Common myeloid progenitor, CD34-positive (primary cell): ENCODE measurements around the gene PCGF2.
A peak's percentile ranks its signal among the peaks of the same experiment; 100 is the strongest.

Source experiments
- CTCF ChIA-PET: fragments of 350-600 bp; sonication (Branson Sonifier 250); formaldehyde crosslinking; loops from one replicate; lab custom pipeline; 2021; ENCODE audit warnings: antibody characterized with exemption; lab: Charles Lee
- POLR2A ChIA-PET: fragments of 350-600 bp; sonication (Branson Sonifier 250); formaldehyde crosslinking; loops from one replicate; lab custom pipeline; 2021; ENCODE audit warnings: antibody characterized with exemption; lab: Charles Lee
- DNase-seq, 3 donors: peaks; one replicate each; pipeline versions ENCODE4 v3.0.0 to v3.0.0-alpha.2; 2013
- H3K27ac ChIP-seq, 2 experiments: 1 replicate in 1 of 2; 2 replicates in 1 of 2; pipeline ENCODE4 v1.7.0; 2013; ENCODE audit warnings: inconsistent platforms in 2 of 2, low read length in 2 of 2, mild to moderate bottlenecking in 2 of 2, low read depth in 1 of 2, moderate library complexity in 1 of 2; ENCODE audit not compliant: severe bottlenecking in 2 of 2, insufficient read depth in 1 of 2, poor library complexity in 1 of 2
- H3K27me3 ChIP-seq, 5 experiments: replicated peaks in 2 of 5; 1 replicate in 3 of 5; 2 replicates in 2 of 5; pipeline versions ENCODE4 v1.6.1 to v1.7.0; 2013; ENCODE audit warnings: low read length in 4 of 5, mild to moderate bottlenecking in 2 of 5, moderate library complexity in 2 of 5, inconsistent platforms in 1 of 5; ENCODE audit not compliant: insufficient read depth in 5 of 5, control insufficient read depth in 4 of 5
- H3K36me3 ChIP-seq, 4 experiments: 1 replicate in 2 of 4; 2 replicates in 2 of 4; pipeline versions ENCODE4 v1.6.1 to v1.7.0; 2013; ENCODE audit warnings: low read length in 3 of 4, control low read depth in 1 of 4, mild to moderate bottlenecking in 1 of 4; ENCODE audit not compliant: control insufficient read depth in 4 of 4, insufficient read depth in 4 of 4
- H3K4me1 ChIP-seq, 4 experiments: 1 replicate in 3 of 4; 2 replicates in 1 of 4; pipeline versions ENCODE4 v1.6.1 to v1.7.1; 2013; ENCODE audit warnings: low read length in 3 of 4, mild to moderate bottlenecking in 3 of 4, control low read depth in 1 of 4, inconsistent platforms in 1 of 4, moderate library complexity in 1 of 4; ENCODE audit not compliant: control insufficient read depth in 4 of 4, insufficient read depth in 4 of 4; ENCODE audit errors: control extremely low read depth in 1 of 4
- H3K4me3 ChIP-seq, 7 experiments: 1 replicate in 4 of 7; 2 replicates in 3 of 7; pipeline versions ENCODE4 v1.5.1 to v1.7.0; 2013; ENCODE audit warnings: mild to moderate bottlenecking in 7 of 7, low read length in 6 of 7, moderate library complexity in 6 of 7, inconsistent platforms in 2 of 7, low read depth in 2 of 7, control low read depth in 1 of 7; ENCODE audit not compliant: insufficient read depth in 4 of 7, control insufficient read depth in 1 of 7; ENCODE audit errors: extremely low read depth in 1 of 7
- H3K9me3 ChIP-seq, 5 experiments: 1 replicate in 4 of 5; 2 replicates in 1 of 5; pipeline versions ENCODE4 v1.6.1 to v1.7.1; 2013; ENCODE audit warnings: low read length in 4 of 5, mild to moderate bottlenecking in 2 of 5, inconsistent platforms in 1 of 5, low read depth in 1 of 5, moderate library complexity in 1 of 5; ENCODE audit not compliant: control insufficient read depth in 4 of 5, insufficient read depth in 2 of 5; ENCODE audit errors: control extremely low read depth in 1 of 5
- WGBS: methylation state at CpG from one replicate; pipeline ENCODE4 v1.1.5; 2013; ENCODE audit not compliant: insufficient coverage; 5-methylcytosine and 5-hydroxymethylcytosine counted together

The PCGF2 gene

DNA sequence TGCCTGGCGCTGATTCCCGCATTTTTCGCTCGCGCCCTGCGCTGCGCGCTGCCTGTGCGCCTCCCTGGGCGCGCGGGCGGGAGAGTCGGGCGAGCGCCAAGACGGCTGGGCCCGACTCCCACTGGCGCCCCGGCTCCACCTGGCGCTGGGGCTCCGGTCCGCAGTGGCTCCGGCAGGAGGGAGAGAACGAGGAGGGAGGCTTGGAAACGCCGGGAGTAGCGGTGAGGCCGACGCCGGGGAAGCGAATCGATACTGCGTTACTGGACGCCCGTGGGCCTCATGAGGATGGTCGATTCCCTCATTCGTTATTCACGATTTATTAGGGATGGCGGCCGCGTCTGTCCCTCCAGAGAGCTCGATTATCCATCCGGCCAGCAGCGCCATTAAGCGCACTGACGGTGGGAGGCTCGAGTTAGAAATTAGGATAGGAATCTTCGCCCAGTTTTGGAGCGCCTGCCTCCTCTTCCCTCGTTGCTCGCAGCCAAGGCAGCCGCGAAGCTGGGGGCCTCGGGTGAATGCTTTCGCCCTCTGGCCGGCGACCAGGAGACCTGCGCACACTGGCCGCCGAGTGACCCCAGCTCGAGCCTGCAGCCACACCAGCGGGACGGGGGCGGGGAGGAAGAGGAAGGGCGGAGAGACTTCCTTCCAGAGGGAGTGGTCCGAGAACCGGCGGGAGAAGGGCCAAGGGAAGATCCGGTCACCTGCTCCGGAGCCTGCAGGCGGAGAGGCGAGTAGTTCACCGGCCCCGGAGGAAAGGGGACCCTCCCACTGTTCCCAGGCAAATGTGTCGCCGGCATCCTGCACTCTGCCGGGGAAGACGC lies 1.3 kb upstream of the PCGF2 start:
- ChIA-PET POLR2A (no interaction called here), CTCF (no interaction called here)
- Histone ChIP-seq H3K9me3 (no peaks in the 10 kb centered on the region), H3K27ac (no peak overlapping the region), H3K4me3 (peak overlapping the region in 6 of 7 experiments; percentile 36 to 70 (median 54)), H3K36me3 (peaks cover 1 to 8% (median 1%) of the 10 kb centered on the region in 4 experiments), H3K4me1 (peaks cover 5 to 66% (median 62%) of the 10 kb centered on the region in 4 experiments), H3K27me3 (peaks cover 12 to 62% (median 36%) of the 10 kb centered on the region in 5 experiments)
- DNase-seq: peak in 1 of 3 donors; percentile 18
- WGBS: under 1% methylated on average over 67 of the region's 79 CpGs

DNA sequence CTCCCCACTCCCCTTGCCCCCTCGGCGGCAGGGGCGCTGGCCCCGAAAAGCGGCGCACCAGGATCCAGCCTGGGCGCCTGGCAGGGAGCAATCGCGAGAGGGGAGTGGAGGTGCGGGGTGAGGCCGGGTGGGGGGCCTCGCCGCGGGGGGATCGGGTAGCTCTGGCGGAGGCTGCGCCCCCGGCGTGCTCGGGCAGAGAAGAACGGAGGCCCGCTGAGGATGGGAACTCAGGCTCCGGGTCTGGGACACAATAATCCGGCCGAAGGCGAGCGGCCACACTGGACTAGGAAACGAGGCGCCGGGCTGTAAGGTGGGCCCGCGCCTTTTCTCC lies 721 bp upstream of the PCGF2 start:
- Histone ChIP-seq H3K4me1 (peaks cover 5 to 64% (median 61%) of the 10 kb centered on the region in 4 experiments), H3K27me3 (peaks cover 12 to 63% (median 36%) of the 10 kb centered on the region in 5 experiments)

DNA sequence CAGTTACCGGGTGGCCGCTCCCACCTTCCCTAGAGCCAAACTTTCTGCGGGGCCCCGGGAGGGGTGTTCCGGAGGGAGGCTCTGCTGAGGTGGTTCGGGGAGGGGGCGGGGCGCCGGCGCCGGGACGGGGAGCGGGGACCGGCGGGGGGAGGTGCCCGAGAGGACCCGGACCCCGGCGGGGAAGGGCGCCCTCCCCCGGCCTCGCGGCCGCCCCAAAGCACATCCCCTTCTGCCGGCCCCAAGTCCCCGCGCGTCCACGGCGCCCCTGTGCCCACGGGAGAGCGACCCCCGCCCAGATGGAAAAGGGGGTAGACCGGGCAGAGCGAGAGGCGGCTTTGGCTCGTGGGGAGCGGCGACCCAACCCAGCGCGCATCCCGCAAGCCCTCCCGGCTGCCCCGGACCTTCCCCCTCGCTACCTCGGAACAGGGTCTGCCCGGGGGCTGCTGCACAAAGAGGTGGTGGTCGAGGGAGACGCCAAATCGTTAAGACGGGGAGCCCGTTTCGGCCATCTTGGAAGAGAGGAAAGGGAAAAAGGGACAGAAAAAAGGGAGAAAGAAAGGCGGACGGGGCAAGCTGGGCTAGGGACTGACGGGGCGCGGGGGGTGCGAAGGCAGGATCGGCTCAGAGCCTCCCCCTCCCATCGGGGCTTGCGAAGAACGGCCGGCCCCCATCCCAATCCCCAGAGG lies 530 bp downstream of the PCGF2 start:
- ChIA-PET POLR2A (no interaction called here), CTCF (interaction anchor here (3.3 kb wide), 1 partner anchor 12 kb away, joined by 19 read pairs; no protein-coding TSS in a partner anchor)
- no peaks in the 10 kb centered on the region for H3K9me3 ChIP-seq
- DNase-seq: peak in 1 of 3 donors; percentile 12
- peaks cover 12 to 64% (median 36%) of the 10 kb centered on the region in 5 experiments for H3K27me3 ChIP-seq
- peak overlapping the region; percentile 23 to 76 (median 64) for H3K4me3 ChIP-seq
- H3K4me1 ChIP-seq: peaks cover 5 to 55% (median 52%) of the 10 kb centered on the region in 4 experiments
- WGBS: 1% methylated on average over 42 of the region's 64 CpGs
- H3K36me3 ChIP-seq: no peaks in the 10 kb centered on the region
- no peak overlapping the region for H3K27ac ChIP-seq

More for the DNA sequence above, 721 bp upstream of the PCGF2 start:
- Histone ChIP-seq H3K4me3 (peak overlapping the region in 6 of 7 experiments; percentile 36 to 70 (median 54)), H3K27ac (no peak overlapping the region), H3K9me3 (no peaks in the 10 kb centered on the region), H3K36me3 (peaks cover 0 to 3% (median 0%) of the 10 kb centered on the region in 4 experiments)
- peak in 1 of 3 donors; percentile 17 for DNase-seq
- POLR2A ChIA-PET: interaction anchor here (0.6 kb wide), 1 partner anchor 298 kb away, joined by 7 read pairs; no protein-coding TSS in a partner anchor
- CTCF ChIA-PET: no interaction called here
- 1% methylated on average over 23 of the region's 32 CpGs for WGBS

DNA sequence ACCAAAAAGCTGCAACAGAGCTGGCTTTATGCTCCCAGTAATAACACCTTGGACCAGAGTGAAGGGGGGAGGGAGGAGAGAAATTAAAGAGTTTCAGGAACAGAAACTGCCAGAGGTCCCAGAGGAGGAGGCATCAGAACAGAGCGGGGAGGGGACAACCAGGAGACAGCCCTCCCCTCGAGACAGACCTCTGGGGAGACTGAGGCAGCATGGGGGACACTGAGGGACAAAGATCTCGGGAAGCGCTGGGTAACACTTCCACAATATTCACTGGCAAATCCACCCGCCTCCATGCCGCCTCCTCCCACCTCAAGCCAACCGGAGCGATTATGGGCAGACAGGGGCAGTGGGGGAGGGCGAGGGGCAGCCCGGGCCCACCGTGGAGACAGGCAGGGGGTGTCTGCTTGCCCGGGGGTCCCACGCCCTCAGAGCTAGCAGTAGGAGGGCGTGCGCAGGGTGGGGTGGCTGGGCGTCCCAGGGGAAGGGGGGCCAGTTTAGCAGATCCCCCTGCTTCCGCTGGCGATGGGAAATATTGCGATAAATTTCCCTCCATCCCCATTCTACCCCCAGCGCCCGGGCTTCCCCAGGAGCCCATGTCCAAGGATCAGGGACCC lies 1.2 kb downstream of the PCGF2 start:
- peaks cover 5 to 54% (median 50%) of the 10 kb centered on the region in 4 experiments for H3K4me1 ChIP-seq
- 24% methylated on average over 7 of the region's 21 CpGs for WGBS

DNA sequence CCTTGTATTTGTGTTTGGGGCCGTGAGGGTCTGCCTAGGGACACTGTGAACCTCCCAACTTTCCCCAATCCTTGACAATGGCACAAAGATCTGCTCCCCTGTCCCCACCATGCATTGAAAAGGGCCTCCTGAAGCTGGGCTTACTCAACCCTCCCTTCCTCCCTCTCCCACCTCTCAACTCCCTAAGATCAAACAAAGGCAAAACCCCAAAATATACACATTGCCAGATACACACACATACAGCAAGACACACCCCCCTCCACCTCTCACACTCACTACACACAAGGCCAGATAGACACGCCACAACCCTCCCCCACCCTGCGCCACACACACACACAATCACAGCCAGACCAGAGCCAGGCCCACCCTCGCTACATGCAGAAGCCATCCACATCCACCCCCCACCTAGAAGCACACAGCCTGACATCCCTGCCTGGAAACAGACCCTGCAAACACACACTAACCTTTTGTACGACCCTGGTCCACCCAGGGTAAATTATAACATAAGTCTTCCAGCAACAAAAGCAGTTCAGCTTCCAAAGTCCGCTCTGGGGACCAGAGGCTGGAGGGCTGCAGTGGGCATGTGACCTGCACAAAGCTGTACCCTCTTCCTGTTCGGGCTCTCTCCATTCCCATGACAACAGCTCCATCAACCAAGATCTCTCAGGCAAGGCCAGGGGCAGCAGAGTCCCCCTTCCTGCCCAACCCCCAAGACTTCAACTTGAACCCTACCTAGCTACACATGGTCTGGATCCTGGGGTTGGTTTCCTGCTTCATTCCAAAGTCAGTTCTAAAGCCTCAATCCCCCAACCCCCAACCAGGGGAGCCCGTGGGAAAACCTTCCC lies 1.9 kb downstream of the PCGF2 start:
- ChIA-PET CTCF (interaction anchor here (1.2 to 3.3 kb wide), 3 partner anchors 11 to 70 kb away, joined by 5 to 19 read pairs (median 5); no protein-coding TSS in a partner anchor), POLR2A (interaction anchor here (0.6 kb wide), 1 partner anchor 196 kb away, joined by 3 read pairs; no protein-coding TSS in a partner anchor)
- Histone ChIP-seq H3K36me3 (no peaks in the 10 kb centered on the region), H3K27me3 (peaks cover 11 to 64% (median 41%) of the 10 kb centered on the region in 5 experiments), H3K27ac (no peak overlapping the region), H3K9me3 (no peaks in the 10 kb centered on the region), H3K4me3 (no peak overlapping the region), H3K4me1 (peaks cover under 1 to 50% (median 47%) of the 10 kb centered on the region in 4 experiments)
- DNase-seq: no peak
- 88% methylated on average over 5 of the region's 8 CpGs for WGBS

More for the DNA sequence above, 1.2 kb downstream of the PCGF2 start:
- Histone ChIP-seq H3K27ac (no peak overlapping the region), H3K4me3 (peak overlapping the region in 4 of 7 experiments; percentile 13 to 76 (median 55)), H3K36me3 (no peaks in the 10 kb centered on the region), H3K9me3 (no peaks in the 10 kb centered on the region), H3K27me3 (peaks cover 12 to 64% (median 38%) of the 10 kb centered on the region in 5 experiments)
- POLR2A ChIA-PET: interaction anchor here (0.6 kb wide), 1 partner anchor 197 kb away, joined by 3 read pairs; no protein-coding TSS in a partner anchor
- DNase-seq: no peak
- CTCF ChIA-PET: interaction anchor here (1.2 to 3.3 kb wide), 2 partner anchors 12 to 18 kb away, joined by 5 to 19 read pairs; no protein-coding TSS in a partner anchor

DNA sequence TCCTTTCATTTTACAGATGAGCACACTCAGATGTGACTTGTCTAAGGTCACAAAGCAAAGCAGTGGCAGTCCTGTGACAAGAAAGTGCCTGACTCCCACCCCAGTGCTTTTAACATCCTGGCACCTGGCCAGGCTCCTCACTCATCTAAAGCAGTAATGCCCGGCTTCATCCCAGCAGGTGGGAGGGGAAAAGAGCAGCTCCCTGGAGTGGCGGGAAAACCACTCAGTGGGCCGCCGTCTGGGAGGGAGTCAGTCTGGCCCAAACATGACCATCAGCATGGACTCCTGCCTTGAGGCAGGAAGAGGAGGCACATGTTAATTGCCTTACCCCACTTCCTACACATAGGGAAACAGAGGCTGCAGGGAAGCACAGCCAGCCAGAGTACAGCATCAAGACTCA lies 2.6 kb downstream of the PCGF2 start:
- Histone ChIP-seq H3K4me1 (peaks cover 0 to 43% (median 41%) of the 10 kb centered on the region in 4 experiments), H3K4me3 (no peak overlapping the region), H3K36me3 (no peaks in the 10 kb centered on the region), H3K27me3 (peaks cover 4 to 58% (median 34%) of the 10 kb centered on the region in 5 experiments), H3K27ac (no peak overlapping the region), H3K9me3 (no peaks in the 10 kb centered on the region)
- POLR2A ChIA-PET: no interaction called here
- 100% methylated on average over 2 of the region's 4 CpGs for WGBS
- CTCF ChIA-PET: interaction anchor here (1.4 to 3.3 kb wide), 2 partner anchors 10 to 69 kb away, joined by 5 to 19 read pairs; no protein-coding TSS in a partner anchor
- DNase-seq: no peak
